ENCODE measurements around the gene NTM.

GRCh38 chr11:132187386-132187785, 817.0 kb downstream of the NTM start:
- TF ChIP-seq CTCF (conservative IDR thresholded peaks at IDR 0.05 in 1 of 2, IDR thresholded peaks at IDR 0.05 in 1 of 2; ENCODE audit: low read depth in 1 of 2, low read length in 2 of 2) (no peak), EZH2 (IDR thresholded peaks at IDR 0.05; ENCODE audit: low read length, missing control alignments) (no peak)
